GM12864 (cell line): ENCODE measurements around the gene RBMS3.

Source experiments
- DNase-seq: peaks from one replicate; pipeline ENCODE4 v3.0.0-alpha.2; 2011; ENCODE audit warnings: low read depth
- H3K4me3 ChIP-seq: 2 replicates; pipeline ENCODE4 v1.5.1; 2011; ENCODE audit warnings: mild to moderate bottlenecking, low read depth, low read length, control low read depth
- CTCF ChIP-seq: IDR thresholded peaks from 2 replicates; pipeline ENCODE4 v1.5.1; 2011; ENCODE audit warnings: low read depth, mild to moderate bottlenecking, moderate library complexity, low read length, control low read depth, inconsistent platforms; ENCODE audit errors: missing control alignments

RBMS3 gene

GRCh38 chr3:29892976-29893554 is 612.2 kb downstream of the RBMS3 start:
- no peak for DNase-seq
- TF ChIP-seq CTCF: no peak
- H3K4me3 ChIP-seq: no peak overlapping the region

- TF ChIP-seq CTCF: no peak
- no peak for DNase-seq
- H3K4me3 ChIP-seq: no peak overlapping the region
Measured at GRCh38 chr3:29896856-29897255, 616.0 kb downstream of the RBMS3 start.

GRCh38 chr3:29898171-29898965 is 617.5 kb downstream of the RBMS3 start:
- H3K4me3 ChIP-seq: no peak overlapping the region
- no peak for DNase-seq
- TF ChIP-seq CTCF: no peak

- TF ChIP-seq CTCF: no peak
- no peak overlapping the region for H3K4me3 ChIP-seq
- no peak for DNase-seq
Measured at GRCh38 chr3:29899021-29899420, 618.1 kb downstream of the RBMS3 start.

- DNase-seq: no peak
- no peak overlapping the region for H3K4me3 ChIP-seq
- TF ChIP-seq CTCF: no peak
Measured at GRCh38 chr3:29901097-29901496, 620.2 kb downstream of the RBMS3 start.

GRCh38 chr3:29903600-29903999 is 622.7 kb downstream of the RBMS3 start:
- no peak overlapping the region for H3K4me3 ChIP-seq
- no peak for DNase-seq
- no peak for TF ChIP-seq CTCF

GRCh38 chr3:29906906-29907305 is 626.0 kb downstream of the RBMS3 start:
- DNase-seq: no peak
- TF ChIP-seq CTCF: no peak
- H3K4me3 ChIP-seq: no peak overlapping the region
